Measurements from ENCODE around the gene ASTN2. TPM values are rescaled to one million over a fixed set of nuclear protein-coding genes. Genes with fewer than 3 reads are reported as not detected.

Gene ASTN2
- total and polyA plus RNA-seq, 10 donors, result 0.87 to 6.1 (median 3.7) TPM

- H3K27ac ChIP-seq, result no peak overlapping the region
- H3K36me3 ChIP-seq, result no peaks in the 10 kb centered on the region
- WGBS, 5 donors, result 52 to 61% (median 56%) methylated on average over 8 of the region's 8 CpGs
- H3K27me3 ChIP-seq (replicated peaks in 1 of 7), result no peaks in the 10 kb centered on the region
- intact Hi-C loops (cut with DNase I; ENCODE audit: low total_unique reads), result no loop called here
- no peak for TF ChIP-seq CTCF (IDR thresholded peaks at IDR 0.05 in 8 of 11, conservative IDR thresholded peaks at IDR 0.05 in 3 of 11)
- TF ChIP-seq POLR2A (IDR thresholded peaks at IDR 0.05), result no peak
- TF ChIP-seq POLR2AphosphoS5 (IDR thresholded peaks at IDR 0.05), result no peak
- DNase-seq, result no peak
- no peak overlapping the region for H3K4me3 ChIP-seq
- H3K4me1 ChIP-seq, result no peaks in the 10 kb centered on the region
- no peaks in the 10 kb centered on the region for H3K9me3 ChIP-seq
Observed at GRCh38 chr9:117104716-117105495, 310.0 kb downstream of the ASTN2 start.

DNA sequence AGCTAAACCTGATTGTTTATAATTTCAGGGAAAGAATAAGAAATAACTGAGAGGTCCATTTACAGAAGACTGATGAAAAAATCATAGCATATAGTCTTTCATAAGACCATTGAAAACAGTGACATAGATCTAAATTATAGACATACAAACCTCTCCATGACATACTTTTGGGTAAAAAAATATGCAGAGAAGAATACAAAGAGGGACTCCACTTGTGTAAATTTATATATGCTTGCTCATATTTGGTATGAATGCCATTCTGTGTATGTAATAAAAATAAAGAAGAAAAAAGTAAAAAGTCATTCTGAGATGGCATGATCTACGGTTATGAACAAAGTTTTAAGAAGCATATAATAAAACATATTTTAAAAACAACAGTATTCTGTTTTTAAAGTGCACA lies 310.7 kb downstream of the ASTN2 start:
- Histone ChIP-seq H3K4me3 (no peak overlapping the region), H3K36me3 (no peaks in the 10 kb centered on the region), H3K4me1 (no peaks in the 10 kb centered on the region), H3K9me3 (no peaks in the 10 kb centered on the region), H3K27ac (no peak overlapping the region), H3K27me3 (replicated peaks in 1 of 7) (no peaks in the 10 kb centered on the region)
- TF ChIP-seq POLR2A (IDR thresholded peaks at IDR 0.05), result no peak
- no peak for TF ChIP-seq CTCF (IDR thresholded peaks at IDR 0.05 in 8 of 11, conservative IDR thresholded peaks at IDR 0.05 in 3 of 11)
- 84 to 94% (median 89%) methylated on average over 1 of the region's 1 CpG for WGBS, 5 donors
- intact Hi-C loops (cut with DNase I; ENCODE audit: low total_unique reads), result no loop called here
- DNase-seq, result no peak

- 30 to 44% (median 41%) methylated on average over 3 of the region's 3 CpGs for WGBS, 5 donors
- no peak for TF ChIP-seq POLR2A (IDR thresholded peaks at IDR 0.05)
- no peak for TF ChIP-seq CTCF (IDR thresholded peaks at IDR 0.05 in 8 of 11, conservative IDR thresholded peaks at IDR 0.05 in 3 of 11)
- no peak for TF ChIP-seq POLR2AphosphoS5 (IDR thresholded peaks at IDR 0.05)
- H3K27ac ChIP-seq, result no peak overlapping the region
- H3K4me1 ChIP-seq, result no peaks in the 10 kb centered on the region
- intact Hi-C loops (cut with DNase I; ENCODE audit: low total_unique reads), result no loop called here
- H3K27me3 ChIP-seq (replicated peaks in 1 of 7), result no peaks in the 10 kb centered on the region
- H3K36me3 ChIP-seq, result no peaks in the 10 kb centered on the region
- H3K4me3 ChIP-seq, result no peak overlapping the region
- no peak for DNase-seq
- no peaks in the 10 kb centered on the region for H3K9me3 ChIP-seq
Observed at GRCh38 chr9:117103438-117104110, 311.3 kb downstream of the ASTN2 start.

GRCh38 chr9:117101008-117101407 lies 313.8 kb downstream of the ASTN2 start:
- TF ChIP-seq CTCF (IDR thresholded peaks at IDR 0.05 in 8 of 11, conservative IDR thresholded peaks at IDR 0.05 in 3 of 11) (no peak), POLR2A (IDR thresholded peaks at IDR 0.05) (no peak)
- intact Hi-C loops (cut with DNase I; ENCODE audit: low total_unique reads), result no loop called here
- H3K9me3 ChIP-seq, result no peaks in the 10 kb centered on the region
- no peaks in the 10 kb centered on the region for H3K27me3 ChIP-seq (replicated peaks in 1 of 7)
- H3K27ac ChIP-seq, result no peak overlapping the region
- no peaks in the 10 kb centered on the region for H3K4me1 ChIP-seq
- DNase-seq, result no peak
- no peak overlapping the region for H3K4me3 ChIP-seq
- H3K36me3 ChIP-seq, result no peaks in the 10 kb centered on the region
- 68 to 91% (median 90%) methylated on average over 1 of the region's 1 CpG for WGBS, 5 donors

Measured in spleen (tissue), 11 donors.